Activated CD8-positive, alpha-beta memory T cell treated with anti-CD3 and anti-CD28 coated beads, Interleukin-2, amount 50 U/mL, for 24 hours (primary cell): ENCODE data around the gene PKD1L1.

ENCODE experiments used
- DNase-seq: peaks from one replicate; pipeline ENCODE4 v3.0.0-alpha.2; 2020; ENCODE audit errors: extremely low read depth

The PKD1L1 gene

GRCh38 chr7:47902013-47902412 is 46.3 kb downstream of the PKD1L1 start:
- DNase-seq = no peak

- DNase-seq = no peak
Measured at GRCh38 chr7:47901542-47901941, 46.7 kb downstream of the PKD1L1 start.

GRCh38 chr7:47897831-47898230 is 50.4 kb downstream of the PKD1L1 start:
- DNase-seq = no peak

- no peak for DNase-seq
Measured at GRCh38 chr7:47896809-47897423, 51.4 kb downstream of the PKD1L1 start.

GRCh38 chr7:47895026-47895425 is 53.2 kb downstream of the PKD1L1 start:
- DNase-seq = no peak

- no peak for DNase-seq
Measured at GRCh38 chr7:47893721-47894365, 54.4 kb downstream of the PKD1L1 start.

- DNase-seq = no peak
Measured at GRCh38 chr7:47893238-47893637, 55.0 kb downstream of the PKD1L1 start.

- DNase-seq = no peak
Measured at GRCh38 chr7:47890606-47891005, 57.7 kb downstream of the PKD1L1 start.

- no peak for DNase-seq
Measured at GRCh38 chr7:47890125-47890524, 58.1 kb downstream of the PKD1L1 start.

- no peak for DNase-seq
Measured at GRCh38 chr7:47889723-47890122, 58.5 kb downstream of the PKD1L1 start.

GRCh38 chr7:47888371-47889265 is 59.6 kb downstream of the PKD1L1 start:
- no peak for DNase-seq

- no peak for DNase-seq
Measured at GRCh38 chr7:47887016-47887640, 61.1 kb downstream of the PKD1L1 start.

GRCh38 chr7:47885987-47886811 is 62.1 kb downstream of the PKD1L1 start:
- no peak for DNase-seq

GRCh38 chr7:47885309-47885986 is 62.8 kb downstream of the PKD1L1 start:
- no peak for DNase-seq

- DNase-seq = no peak
Measured at GRCh38 chr7:47884675-47885074, 63.6 kb downstream of the PKD1L1 start.

GRCh38 chr7:47882635-47883034 is 65.6 kb downstream of the PKD1L1 start:
- no peak for DNase-seq

- DNase-seq = no peak
Measured at GRCh38 chr7:47881256-47881655, 67.0 kb downstream of the PKD1L1 start.

- no peak for DNase-seq
Measured at GRCh38 chr7:47878662-47879061, 69.6 kb downstream of the PKD1L1 start.

- DNase-seq = no peak
Measured at GRCh38 chr7:47877336-47877735, 70.9 kb downstream of the PKD1L1 start.

- DNase-seq = no peak
Measured at GRCh38 chr7:47875998-47876744, 72.1 kb downstream of the PKD1L1 start.
